ENCODE results near the gene PPM1B. TPM values are rescaled to one million over a fixed set of nuclear protein-coding genes. Genes with fewer than 3 reads are reported as not detected.

Gene PPM1B
- total RNA-seq, 4 donors from 2014 or later, result 73.5 to 124 (median 101) TPM

GRCh38 chr2:44191739-44192138 lies 23.1 kb downstream of the PPM1B start:
- DNase-seq (no peak), ATAC-seq (no peak)
- in situ Hi-C loops (cut with MboI; ENCODE audit: low sequenced_read_pairs in 4 of 4), result no loop called here
- Histone ChIP-seq H3K36me3 (peaks cover 0 to 5% of the 10 kb centered on the region in 2 donors), H3K27ac (no peak overlapping the region), H3K4me3 (no peak overlapping the region), H3K27me3 (no peaks in the 10 kb centered on the region), H3K9me3 (no peaks in the 10 kb centered on the region), H3K4me1 (peaks cover 38 to 48% of the 10 kb centered on the region in 2 donors)
- intact Hi-C loops (cut with DNase I; ENCODE audit: low total_unique reads), result no loop called here
- TF ChIP-seq POLR2A (IDR thresholded peaks at IDR 0.05) (no peak), CTCF (IDR thresholded peaks at IDR 0.05 in 4 of 5, conservative IDR thresholded peaks at IDR 0.05 in 1 of 5) (no peak)

- intact Hi-C loops (cut with DNase I; ENCODE audit: low total_unique reads), result no loop called here
Measured at GRCh38 chr2:44192646-44193045, 24.0 kb downstream of the PPM1B start.

GRCh38 chr2:44195714-44196113 lies 27.0 kb downstream of the PPM1B start:
- TF ChIP-seq CTCF (IDR thresholded peaks at IDR 0.05 in 4 of 5, conservative IDR thresholded peaks at IDR 0.05 in 1 of 5), result no peak
- no peak for TF ChIP-seq POLR2A (IDR thresholded peaks at IDR 0.05)
- Histone ChIP-seq H3K4me1 (peaks cover 39% of the 10 kb centered on the region in 2 donors), H3K36me3 (peaks cover 0 to 5% of the 10 kb centered on the region in 2 donors), H3K27ac (no peak overlapping the region), H3K4me3 (no peak overlapping the region), H3K9me3 (no peaks in the 10 kb centered on the region), H3K27me3 (no peaks in the 10 kb centered on the region)
- intact Hi-C loops (cut with DNase I; ENCODE audit: low total_unique reads), result no loop called here
- no peak for DNase-seq
- in situ Hi-C loops (cut with MboI; ENCODE audit: low sequenced_read_pairs in 4 of 4), result no loop called here
- ATAC-seq, result peak in 1 of 2 donors; percentile 59

More at GRCh38 chr2:44192646-44193045, 24.0 kb downstream of the PPM1B start:
- Histone ChIP-seq H3K27me3 (no peaks in the 10 kb centered on the region), H3K9me3 (no peaks in the 10 kb centered on the region), H3K4me3 (no peak overlapping the region), H3K4me1 (peaks cover 31 to 45% of the 10 kb centered on the region in 2 donors), H3K27ac (no peak overlapping the region), H3K36me3 (peaks cover 0 to 5% of the 10 kb centered on the region in 2 donors)
- ATAC-seq, result no peak
- DNase-seq, result no peak
- in situ Hi-C loops (cut with MboI; ENCODE audit: low sequenced_read_pairs in 4 of 4), result no loop called here
- no peak for TF ChIP-seq POLR2A (IDR thresholded peaks at IDR 0.05)
- TF ChIP-seq CTCF (IDR thresholded peaks at IDR 0.05 in 4 of 5, conservative IDR thresholded peaks at IDR 0.05 in 1 of 5), result no peak

GRCh38 chr2:44197816-44198215 lies 29.1 kb downstream of the PPM1B start:
- no peak for ATAC-seq
- H3K4me1 ChIP-seq, result peaks cover 35 to 45% of the 10 kb centered on the region in 2 donors

More at GRCh38 chr2:44197816-44198215, 29.1 kb downstream of the PPM1B start:
- Histone ChIP-seq H3K4me3 (no peak overlapping the region), H3K9me3 (no peaks in the 10 kb centered on the region), H3K27me3 (no peaks in the 10 kb centered on the region), H3K36me3 (peaks cover 0 to 1% of the 10 kb centered on the region in 2 donors), H3K27ac (no peak overlapping the region)
- TF ChIP-seq POLR2A (IDR thresholded peaks at IDR 0.05) (no peak), CTCF (IDR thresholded peaks at IDR 0.05 in 4 of 5, conservative IDR thresholded peaks at IDR 0.05 in 1 of 5) (no peak)
- DNase-seq, result no peak
- in situ Hi-C loops (cut with MboI; ENCODE audit: low sequenced_read_pairs in 4 of 4), result no loop called here
- intact Hi-C loops (cut with DNase I; ENCODE audit: low total_unique reads), result no loop called here

Data from gastrocnemius medialis (tissue), 4 donors.